ENCODE results near the gene ABLIM3.

The ABLIM3 gene

DNA sequence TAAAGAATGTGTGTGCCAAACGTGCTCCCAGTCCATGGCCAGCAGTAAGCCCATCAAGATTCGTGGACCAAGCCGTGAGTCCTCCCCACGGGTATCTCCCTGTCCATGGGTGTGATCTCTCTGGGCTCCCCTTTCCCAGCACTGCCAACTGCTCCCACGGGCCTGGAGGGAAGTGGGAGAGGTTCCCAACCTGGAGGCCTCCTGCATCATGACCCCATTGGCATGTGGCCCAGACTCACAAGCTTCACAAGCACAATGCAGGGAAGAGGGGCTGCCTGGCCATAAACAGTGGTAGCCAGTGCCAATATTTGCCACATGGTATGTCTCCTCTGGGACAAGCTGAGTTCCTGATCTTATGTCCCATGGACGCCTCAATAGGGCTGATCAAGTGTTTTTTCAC, 59.1 kb downstream of the ABLIM3 start:
- H3K27me3 ChIP-seq (replicated peaks; ENCODE audit: control insufficient read depth, insufficient read depth, low read length) = no peaks in the 10 kb centered on the region
- DNase-seq (ENCODE audit: low read depth) = no peak
- peaks cover 37% of the 10 kb centered on the region for H3K4me1 ChIP-seq (ENCODE audit: control insufficient read depth, insufficient read depth, low read length)
- no peaks in the 10 kb centered on the region for H3K9me3 ChIP-seq (ENCODE audit: control insufficient read depth, low read length)
- H3K36me3 ChIP-seq (ENCODE audit: control insufficient read depth, insufficient read depth, low read length, severe bottlenecking) = peaks cover 77% of the 10 kb centered on the region
- H3K4me3 ChIP-seq (ENCODE audit: low read length) = no peak overlapping the region
- no peak overlapping the region for H3K9ac ChIP-seq (ENCODE audit: low read length)

- H3K27me3 ChIP-seq (replicated peaks; ENCODE audit: control insufficient read depth, insufficient read depth, low read length) = no peaks in the 10 kb centered on the region
- peaks cover 45% of the 10 kb centered on the region for H3K4me1 ChIP-seq (ENCODE audit: control insufficient read depth, insufficient read depth, low read length)
- DNase-seq (ENCODE audit: low read depth) = no peak
- no peak overlapping the region for H3K9ac ChIP-seq (ENCODE audit: low read length)
- no peak overlapping the region for H3K4me3 ChIP-seq (ENCODE audit: low read length)
- H3K9me3 ChIP-seq (ENCODE audit: control insufficient read depth, low read length) = no peaks in the 10 kb centered on the region
- peaks cover 70% of the 10 kb centered on the region for H3K36me3 ChIP-seq (ENCODE audit: control insufficient read depth, insufficient read depth, low read length, severe bottlenecking)
These were observed 59.9 kb downstream of the ABLIM3 start for GRCh38 chr5:149201121-149201637.

DNA sequence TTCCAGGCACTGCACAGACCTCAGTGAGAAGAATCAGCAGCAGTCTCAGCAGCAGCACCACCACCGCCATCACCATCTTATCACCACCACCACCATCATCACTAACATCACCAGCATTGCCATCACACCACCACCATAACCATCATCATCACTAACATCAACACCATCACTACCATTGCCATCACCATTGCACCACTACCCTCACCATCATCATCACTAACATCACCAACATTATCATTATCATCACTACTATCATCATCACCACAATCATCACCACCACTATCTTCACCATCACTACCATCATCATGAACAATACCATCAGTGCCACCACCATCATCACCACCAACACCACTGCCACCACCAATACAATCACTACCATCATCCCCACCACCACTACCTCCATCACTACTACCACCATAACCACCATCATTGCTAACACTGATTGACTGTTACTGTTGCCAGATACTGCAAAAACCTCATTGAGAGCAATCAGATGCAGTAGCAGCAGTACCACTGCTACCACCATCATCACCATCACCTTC, 61.7 kb downstream of the ABLIM3 start:
- Histone ChIP-seq H3K27me3 (replicated peaks; ENCODE audit: control insufficient read depth, insufficient read depth, low read length) (no peaks in the 10 kb centered on the region), H3K4me1 (ENCODE audit: control insufficient read depth, insufficient read depth, low read length) (peaks cover 49% of the 10 kb centered on the region), H3K9ac (ENCODE audit: low read length) (no peak overlapping the region), H3K9me3 (ENCODE audit: control insufficient read depth, low read length) (no peaks in the 10 kb centered on the region), H3K36me3 (ENCODE audit: control insufficient read depth, insufficient read depth, low read length, severe bottlenecking) (peaks cover 78% of the 10 kb centered on the region), H3K4me3 (ENCODE audit: low read length) (no peak overlapping the region)
- DNase-seq (ENCODE audit: low read depth) = no peak

DNA sequence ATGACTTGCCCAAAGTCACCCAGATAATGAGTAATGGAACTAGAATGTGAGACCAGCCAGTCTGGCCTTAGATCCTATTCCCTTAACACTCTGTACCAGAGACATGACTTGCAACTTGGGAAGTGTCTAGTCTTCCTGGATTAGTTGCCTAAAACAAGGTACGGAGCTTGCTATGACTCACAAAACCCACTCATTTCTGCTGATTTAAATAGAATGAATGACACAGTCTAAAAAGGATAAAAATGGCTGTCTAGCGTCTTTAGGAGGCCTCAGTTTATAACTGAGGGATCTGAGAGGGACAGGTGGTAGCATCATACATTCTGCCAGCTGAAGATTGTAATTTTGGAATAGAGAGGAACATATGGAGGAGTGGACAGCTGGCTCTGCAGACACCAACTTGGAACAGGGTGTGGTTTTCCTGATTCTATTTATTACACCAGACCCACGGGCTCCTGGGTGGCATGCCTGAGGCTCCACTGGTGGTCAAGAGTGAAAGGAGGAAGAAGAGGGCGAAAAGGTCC, 62.7 kb downstream of the ABLIM3 start:
- Histone ChIP-seq H3K4me3 (ENCODE audit: low read length) (no peak overlapping the region), H3K9ac (ENCODE audit: low read length) (no peak overlapping the region)
- DNase-seq (ENCODE audit: low read depth) = peak; percentile 13

DNA sequence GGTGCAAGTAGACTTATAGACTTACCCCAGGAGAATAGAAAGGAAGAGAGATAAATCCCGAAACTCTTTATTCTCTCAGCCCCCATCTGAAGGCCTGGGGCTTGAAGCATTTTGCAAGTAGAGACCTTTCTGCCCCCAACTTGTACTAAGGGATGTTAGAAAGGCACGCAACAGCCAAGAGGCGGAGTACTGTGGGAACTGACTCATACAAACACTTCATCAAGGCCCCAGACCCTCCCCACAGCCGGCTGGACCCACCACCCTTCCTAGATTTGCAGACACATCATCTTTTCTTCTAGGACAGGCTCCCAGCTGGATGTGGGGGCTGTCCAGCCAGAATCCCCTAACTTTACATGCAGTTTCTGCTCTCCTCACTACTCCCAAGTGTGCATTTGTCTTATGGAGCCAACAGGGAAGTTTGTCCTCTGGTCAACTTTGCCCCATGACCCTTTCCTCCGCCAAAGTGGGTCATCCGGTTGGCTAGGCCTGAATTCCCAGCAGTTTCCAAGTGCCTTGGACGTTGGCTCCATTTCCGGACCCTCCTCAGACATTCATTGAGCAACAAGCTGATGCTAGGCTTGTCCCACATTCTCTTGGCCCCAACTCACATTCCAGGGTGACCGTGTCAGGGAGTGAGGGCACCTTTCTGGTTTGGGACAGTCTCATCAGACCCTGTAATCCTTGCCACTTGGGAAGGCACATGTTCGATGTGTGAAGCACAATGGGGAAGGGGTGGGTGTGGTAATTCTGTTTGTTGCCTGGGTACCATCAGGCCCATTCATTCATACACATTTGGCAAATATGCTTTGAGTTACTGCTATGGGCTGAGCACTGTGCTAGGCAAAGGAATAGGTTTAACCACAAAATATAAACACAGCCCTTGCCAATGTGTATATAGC, 64.6 kb downstream of the ABLIM3 start:
- H3K4me3 ChIP-seq (ENCODE audit: low read length) = no peak overlapping the region
- peaks cover 43% of the 10 kb centered on the region for H3K4me1 ChIP-seq (ENCODE audit: control insufficient read depth, insufficient read depth, low read length)
- peak; percentile 69 for DNase-seq (ENCODE audit: low read depth)
- H3K36me3 ChIP-seq (ENCODE audit: control insufficient read depth, insufficient read depth, low read length, severe bottlenecking) = peaks cover 79% of the 10 kb centered on the region
- H3K9ac ChIP-seq (ENCODE audit: low read length) = peak overlapping the region; percentile 27
- H3K9me3 ChIP-seq (ENCODE audit: control insufficient read depth, low read length) = no peaks in the 10 kb centered on the region
- no peaks in the 10 kb centered on the region for H3K27me3 ChIP-seq (replicated peaks; ENCODE audit: control insufficient read depth, insufficient read depth, low read length)

More for the DNA sequence above, 62.7 kb downstream of the ABLIM3 start:
- H3K9me3 ChIP-seq (ENCODE audit: control insufficient read depth, low read length) = no peaks in the 10 kb centered on the region
- H3K36me3 ChIP-seq (ENCODE audit: control insufficient read depth, insufficient read depth, low read length, severe bottlenecking) = peaks cover 78% of the 10 kb centered on the region
- H3K4me1 ChIP-seq (ENCODE audit: control insufficient read depth, insufficient read depth, low read length) = peaks cover 49% of the 10 kb centered on the region
- no peaks in the 10 kb centered on the region for H3K27me3 ChIP-seq (replicated peaks; ENCODE audit: control insufficient read depth, insufficient read depth, low read length)

DNA sequence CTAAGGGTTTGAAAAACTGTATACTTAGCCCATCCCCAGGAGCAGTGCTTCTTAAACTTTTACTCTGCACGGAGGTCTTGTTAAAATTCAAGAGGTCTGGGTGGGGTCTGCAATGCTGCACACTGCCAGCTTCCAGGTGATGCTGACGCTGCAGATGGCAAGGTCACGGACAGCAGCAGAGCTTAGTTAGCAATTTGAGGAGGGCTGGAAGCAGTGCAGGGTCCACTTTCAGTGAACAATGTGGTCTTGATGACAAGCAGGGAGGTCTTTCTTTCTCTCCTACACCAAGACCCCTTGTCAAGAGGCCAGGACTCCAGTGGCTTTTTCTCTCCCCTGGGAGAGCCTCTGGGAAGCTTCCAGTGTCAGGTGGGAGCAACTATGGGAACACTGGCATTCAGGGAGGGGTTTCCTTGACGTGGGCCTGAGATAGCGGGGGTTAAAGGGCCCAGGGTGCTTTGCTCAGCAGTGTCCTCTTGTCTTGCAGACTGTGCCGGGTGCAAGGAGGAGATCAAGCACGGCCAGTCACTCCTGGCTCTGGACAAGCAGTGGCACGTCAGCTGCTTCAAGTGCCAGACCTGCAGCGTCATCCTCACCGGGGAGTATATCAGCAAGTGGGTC, 65.3 kb downstream of the ABLIM3 start:
- no peak for DNase-seq (ENCODE audit: low read depth)
- H3K36me3 ChIP-seq (ENCODE audit: control insufficient read depth, insufficient read depth, low read length, severe bottlenecking) = peaks cover 76% of the 10 kb centered on the region
- H3K27me3 ChIP-seq (replicated peaks; ENCODE audit: control insufficient read depth, insufficient read depth, low read length) = no peaks in the 10 kb centered on the region
- no peaks in the 10 kb centered on the region for H3K9me3 ChIP-seq (ENCODE audit: control insufficient read depth, low read length)
- peak overlapping the region; percentile 2 for H3K9ac ChIP-seq (ENCODE audit: low read length)
- peaks cover 42% of the 10 kb centered on the region for H3K4me1 ChIP-seq (ENCODE audit: control insufficient read depth, insufficient read depth, low read length)
- H3K4me3 ChIP-seq (ENCODE audit: low read length) = no peak overlapping the region

- Histone ChIP-seq H3K9ac (ENCODE audit: low read length) (no peak overlapping the region), H3K36me3 (ENCODE audit: control insufficient read depth, insufficient read depth, low read length, severe bottlenecking) (peaks cover 67% of the 10 kb centered on the region), H3K4me1 (ENCODE audit: control insufficient read depth, insufficient read depth, low read length) (peaks cover 52% of the 10 kb centered on the region), H3K4me3 (ENCODE audit: low read length) (no peak overlapping the region), H3K9me3 (ENCODE audit: control insufficient read depth, low read length) (no peaks in the 10 kb centered on the region), H3K27me3 (replicated peaks; ENCODE audit: control insufficient read depth, insufficient read depth, low read length) (no peaks in the 10 kb centered on the region)
- DNase-seq (ENCODE audit: low read depth) = no peak
These were observed 66.5 kb downstream of the ABLIM3 start for GRCh38 chr5:149207831-149208230.

DNA sequence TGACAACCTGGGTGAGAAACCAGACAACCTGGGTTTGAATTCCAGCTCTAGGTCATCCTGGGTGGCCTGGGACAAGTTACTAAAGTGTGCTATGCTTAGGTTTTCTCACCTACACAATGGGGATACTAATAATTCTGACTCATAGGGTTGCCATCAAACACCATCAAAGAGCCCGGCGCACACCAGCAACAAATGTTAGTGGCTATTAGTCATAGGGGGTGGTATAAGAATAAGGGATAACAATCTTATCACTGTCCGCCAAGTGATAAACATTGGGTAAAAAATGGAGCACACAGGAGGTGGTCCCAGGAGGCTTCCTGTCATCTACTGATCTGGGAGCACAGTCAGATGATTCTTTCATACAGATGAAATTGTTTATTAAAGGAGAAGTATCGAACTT, 68.9 kb downstream of the ABLIM3 start:
- no peak overlapping the region for H3K9ac ChIP-seq (ENCODE audit: low read length)
- H3K27me3 ChIP-seq (replicated peaks; ENCODE audit: control insufficient read depth, insufficient read depth, low read length) = no peaks in the 10 kb centered on the region
- no peak for DNase-seq (ENCODE audit: low read depth)
- H3K4me1 ChIP-seq (ENCODE audit: control insufficient read depth, insufficient read depth, low read length) = peaks cover 41% of the 10 kb centered on the region
- no peak overlapping the region for H3K4me3 ChIP-seq (ENCODE audit: low read length)
- peaks cover 73% of the 10 kb centered on the region for H3K36me3 ChIP-seq (ENCODE audit: control insufficient read depth, insufficient read depth, low read length, severe bottlenecking)
- H3K9me3 ChIP-seq (ENCODE audit: control insufficient read depth, low read length) = no peaks in the 10 kb centered on the region

DNA sequence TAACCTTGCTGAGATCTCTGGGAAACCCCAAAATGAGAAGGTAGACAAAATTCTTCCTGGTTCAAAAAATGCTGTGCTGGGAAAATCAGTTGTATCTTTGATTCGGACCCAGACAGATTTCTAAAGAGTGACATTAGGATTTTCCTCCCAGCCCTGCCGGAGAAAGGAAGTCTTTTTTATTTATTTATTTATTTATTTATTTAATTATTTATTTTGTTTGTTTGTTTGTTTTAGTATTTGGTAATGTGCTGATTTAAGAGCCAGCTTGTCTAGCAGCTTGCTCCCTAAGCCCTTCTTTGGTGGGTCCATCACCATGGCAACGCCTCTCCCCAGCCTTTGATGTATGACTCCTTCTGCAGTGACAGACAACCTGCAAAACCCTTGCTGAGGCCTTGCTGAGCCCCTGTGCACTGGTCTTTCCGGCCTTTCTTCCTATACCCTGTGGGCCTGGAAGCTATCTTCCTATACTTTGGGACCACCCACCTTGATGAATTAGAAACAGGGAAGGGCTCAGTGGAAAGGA, 69.7 kb downstream of the ABLIM3 start:
- no peak overlapping the region for H3K9ac ChIP-seq (ENCODE audit: low read length)
- DNase-seq (ENCODE audit: low read depth) = no peak
- peaks cover 41% of the 10 kb centered on the region for H3K4me1 ChIP-seq (ENCODE audit: control insufficient read depth, insufficient read depth, low read length)

DNA sequence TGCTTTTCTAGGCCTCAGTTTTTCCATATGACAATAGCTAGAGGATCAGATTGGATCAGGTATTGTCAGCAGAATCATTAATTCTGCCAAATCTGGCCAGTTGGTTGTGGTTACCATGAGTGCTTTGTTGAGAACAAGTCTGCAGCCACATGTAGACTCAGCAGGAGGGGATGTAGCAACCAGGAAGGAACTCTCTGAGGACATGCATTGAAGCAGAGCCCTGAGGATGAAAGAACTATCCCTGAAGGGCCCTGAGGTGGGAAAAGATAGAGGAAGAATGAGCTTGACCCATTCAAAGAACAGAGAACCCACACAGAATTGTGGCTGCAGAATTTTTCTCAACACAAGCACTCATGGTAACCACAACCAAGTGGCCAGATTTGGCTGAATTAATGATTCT, 70.3 kb downstream of the ABLIM3 start:
- Histone ChIP-seq H3K36me3 (ENCODE audit: control insufficient read depth, insufficient read depth, low read length, severe bottlenecking) (peaks cover 76% of the 10 kb centered on the region), H3K4me1 (ENCODE audit: control insufficient read depth, insufficient read depth, low read length) (peaks cover 37% of the 10 kb centered on the region), H3K4me3 (ENCODE audit: low read length) (no peak overlapping the region), H3K27me3 (replicated peaks; ENCODE audit: control insufficient read depth, insufficient read depth, low read length) (no peaks in the 10 kb centered on the region), H3K9me3 (ENCODE audit: control insufficient read depth, low read length) (no peaks in the 10 kb centered on the region), H3K9ac (ENCODE audit: low read length) (no peak overlapping the region)
- peak; percentile 50 for DNase-seq (ENCODE audit: low read depth)

More for the DNA sequence above, 69.7 kb downstream of the ABLIM3 start:
- H3K36me3 ChIP-seq (ENCODE audit: control insufficient read depth, insufficient read depth, low read length, severe bottlenecking) = peaks cover 73% of the 10 kb centered on the region
- no peak overlapping the region for H3K4me3 ChIP-seq (ENCODE audit: low read length)
- no peaks in the 10 kb centered on the region for H3K27me3 ChIP-seq (replicated peaks; ENCODE audit: control insufficient read depth, insufficient read depth, low read length)
- no peaks in the 10 kb centered on the region for H3K9me3 ChIP-seq (ENCODE audit: control insufficient read depth, low read length)
